Left ventricle myocardium inferior (tissue), 1 donor: ENCODE results near the gene CHCHD6. TPM values are rescaled to one million over a fixed set of nuclear protein-coding genes. Genes with fewer than 3 reads are reported as not detected.

Source experiments
- DNase-seq: peaks from one replicate; pipeline ENCODE4 v3.0.0-alpha.2; 2020
- H3K27ac ChIP-seq: fragments of 200-600 bp; replicated peaks from 2 replicates; pipeline ENCODE4 v1.8.0; 2021
- H3K27me3 ChIP-seq: fragments of 200-600 bp; 2 replicates; pipeline ENCODE4 v1.8.0; 2021; ENCODE audit warnings: low read depth
- H3K36me3 ChIP-seq: fragments of 200-600 bp; 2 replicates; pipeline ENCODE4 v1.8.0; 2021
- H3K4me1 ChIP-seq: fragments of 200-600 bp; 2 replicates; pipeline ENCODE4 v1.8.0; 2021
- H3K4me3 ChIP-seq: fragments of 200-600 bp; 2 replicates; pipeline ENCODE4 v1.8.0; 2021; ENCODE audit warnings: mild to moderate bottlenecking, moderate library complexity
- H3K9me3 ChIP-seq: fragments of 200-600 bp; replicated peaks from 2 replicates; pipeline ENCODE4 v1.8.0; 2021
- intact Hi-C: fragments of 100-400 bp; cut with micrococcal nuclease; formaldehyde crosslinking; loops from one replicate; pipeline ENCODE4 v1.11.0; 2022
- total RNA-seq: library from RNA; stranded (reverse); fragmentation: NEBNext Ultra II Directional; extraction: Animal tissue kit (Norgen Biotek cat#: 25700); gene quantifications from one replicate; pipeline ENCODE4 v1.2.1, GENCODE V29; 2021
- TF ChIP-seq, protein P1 (sequence below): fragments of 200-600 bp; IDR thresholded peaks from 2 replicates; pipeline ENCODE4 v1.8.0; 2021; ENCODE audit warnings: antibody characterized with exemption, mild to moderate bottlenecking, borderline replicate concordance
- donor health status: DM: no; HTN: yes; CAD: no; lungs with severe emphysema.

Gene CHCHD6
- total RNA-seq, 1 donor from 2014 or later: 10.1 TPM

GRCh38 chr3:126995926-126996512 lies 292.0 kb downstream of the CHCHD6 start:
- H3K9me3 ChIP-seq: no peaks in the 10 kb centered on the region
- no peaks in the 10 kb centered on the region for H3K27me3 ChIP-seq
- no peak for DNase-seq
- H3K27ac ChIP-seq: peak overlapping the region; percentile 80
- intact Hi-C loops: no loop called here
- TF ChIP-seq, protein P1, sequence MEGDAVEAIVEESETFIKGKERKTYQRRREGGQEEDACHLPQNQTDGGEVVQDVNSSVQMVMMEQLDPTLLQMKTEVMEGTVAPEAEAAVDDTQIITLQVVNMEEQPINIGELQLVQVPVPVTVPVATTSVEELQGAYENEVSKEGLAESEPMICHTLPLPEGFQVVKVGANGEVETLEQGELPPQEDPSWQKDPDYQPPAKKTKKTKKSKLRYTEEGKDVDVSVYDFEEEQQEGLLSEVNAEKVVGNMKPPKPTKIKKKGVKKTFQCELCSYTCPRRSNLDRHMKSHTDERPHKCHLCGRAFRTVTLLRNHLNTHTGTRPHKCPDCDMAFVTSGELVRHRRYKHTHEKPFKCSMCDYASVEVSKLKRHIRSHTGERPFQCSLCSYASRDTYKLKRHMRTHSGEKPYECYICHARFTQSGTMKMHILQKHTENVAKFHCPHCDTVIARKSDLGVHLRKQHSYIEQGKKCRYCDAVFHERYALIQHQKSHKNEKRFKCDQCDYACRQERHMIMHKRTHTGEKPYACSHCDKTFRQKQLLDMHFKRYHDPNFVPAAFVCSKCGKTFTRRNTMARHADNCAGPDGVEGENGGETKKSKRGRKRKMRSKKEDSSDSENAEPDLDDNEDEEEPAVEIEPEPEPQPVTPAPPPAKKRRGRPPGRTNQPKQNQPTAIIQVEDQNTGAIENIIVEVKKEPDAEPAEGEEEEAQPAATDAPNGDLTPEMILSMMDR: no peak
- no peaks in the 10 kb centered on the region for H3K36me3 ChIP-seq
- H3K4me3 ChIP-seq: no peak overlapping the region
- H3K4me1 ChIP-seq: peaks cover 91% of the 10 kb centered on the region

DNA sequence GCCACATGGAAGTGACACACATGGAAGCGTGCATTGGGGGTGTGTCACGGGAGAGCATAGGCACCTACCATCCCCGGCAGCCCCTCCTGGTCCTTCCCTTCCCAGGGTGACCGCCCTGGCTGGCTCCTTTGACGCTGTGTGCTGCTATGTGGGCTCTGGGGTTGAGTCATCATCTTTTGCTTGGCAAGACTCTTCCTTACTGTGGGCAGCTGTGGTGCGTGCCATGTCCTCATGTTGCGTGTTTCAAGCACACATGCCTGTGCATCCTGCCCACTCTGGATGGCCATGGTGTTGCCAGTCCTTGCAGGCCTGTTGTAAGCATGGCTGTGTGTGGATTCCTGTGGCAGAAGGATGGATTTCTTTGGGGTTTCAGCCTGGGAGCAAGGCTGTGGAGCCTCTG lies 292.9 kb downstream of the CHCHD6 start:
- Histone ChIP-seq H3K27ac (no peak overlapping the region), H3K27me3 (no peaks in the 10 kb centered on the region), H3K4me3 (no peak overlapping the region), H3K9me3 (no peaks in the 10 kb centered on the region), H3K4me1 (peaks cover 91% of the 10 kb centered on the region), H3K36me3 (no peaks in the 10 kb centered on the region)
- TF ChIP-seq, protein P1: no peak
- intact Hi-C loops: no loop called here
- no peak for DNase-seq

DNA sequence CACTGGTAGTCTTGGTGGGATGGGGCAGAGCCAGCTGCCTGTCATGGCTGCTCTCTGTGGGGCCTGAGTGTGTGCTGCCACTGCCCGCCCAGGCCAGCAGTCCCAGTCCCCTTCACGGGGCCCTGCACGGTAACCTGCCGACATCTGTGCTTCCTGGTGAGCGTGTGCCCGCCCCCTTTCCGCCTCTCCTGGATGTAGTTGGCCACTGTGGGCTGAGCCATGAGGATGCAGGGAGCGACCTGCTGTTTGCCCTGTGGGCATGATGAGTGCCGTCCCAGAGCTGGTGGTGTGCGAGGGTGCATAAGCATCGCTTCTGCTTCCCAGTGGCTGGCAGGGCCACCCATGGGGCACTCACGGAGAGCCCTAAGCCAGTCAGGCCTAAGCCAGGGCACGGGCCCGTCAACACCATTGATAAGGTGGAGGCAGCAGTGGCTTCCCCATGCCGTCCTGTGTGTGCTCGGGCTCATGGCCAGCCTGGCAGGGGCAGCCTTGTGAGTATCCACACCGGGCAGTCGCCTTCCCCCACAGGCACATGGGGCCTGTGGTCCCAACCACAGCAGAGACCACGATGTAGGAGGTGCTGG lies 293.5 kb downstream of the CHCHD6 start:
- intact Hi-C loops: no loop called here
- Histone ChIP-seq H3K27ac (no peak overlapping the region), H3K4me3 (no peak overlapping the region), H3K36me3 (no peaks in the 10 kb centered on the region), H3K9me3 (no peaks in the 10 kb centered on the region), H3K27me3 (no peaks in the 10 kb centered on the region), H3K4me1 (peaks cover 91% of the 10 kb centered on the region)
- peak; percentile 64 for DNase-seq
- TF ChIP-seq, protein P1: no peak

DNA sequence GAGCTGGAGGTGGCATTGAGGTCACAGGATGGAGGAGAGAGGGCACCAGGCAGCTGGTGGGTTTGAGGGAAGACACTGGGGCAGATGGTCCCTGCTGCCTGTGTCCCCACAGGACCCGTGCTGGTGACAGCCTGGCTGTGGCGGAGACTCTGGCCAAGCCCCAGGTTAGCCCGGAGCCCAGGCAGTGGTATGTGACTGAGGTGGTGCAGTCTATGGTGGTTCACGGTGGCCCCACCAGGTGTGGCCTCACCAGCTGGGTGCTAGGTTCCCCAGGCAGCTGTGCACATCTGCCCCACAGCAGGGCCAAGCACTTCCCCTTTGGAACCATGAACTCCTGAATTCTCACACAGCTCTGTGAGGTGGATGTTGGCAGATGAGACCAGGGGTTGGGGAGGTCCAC lies 294.3 kb downstream of the CHCHD6 start:
- peaks cover 91% of the 10 kb centered on the region for H3K4me1 ChIP-seq
- H3K27ac ChIP-seq: no peak overlapping the region
- TF ChIP-seq, protein P1: no peak
- H3K27me3 ChIP-seq: no peaks in the 10 kb centered on the region
- no peak for DNase-seq
- no peaks in the 10 kb centered on the region for H3K9me3 ChIP-seq
- no peaks in the 10 kb centered on the region for H3K36me3 ChIP-seq
- no peak overlapping the region for H3K4me3 ChIP-seq
- intact Hi-C loops: no loop called here

DNA sequence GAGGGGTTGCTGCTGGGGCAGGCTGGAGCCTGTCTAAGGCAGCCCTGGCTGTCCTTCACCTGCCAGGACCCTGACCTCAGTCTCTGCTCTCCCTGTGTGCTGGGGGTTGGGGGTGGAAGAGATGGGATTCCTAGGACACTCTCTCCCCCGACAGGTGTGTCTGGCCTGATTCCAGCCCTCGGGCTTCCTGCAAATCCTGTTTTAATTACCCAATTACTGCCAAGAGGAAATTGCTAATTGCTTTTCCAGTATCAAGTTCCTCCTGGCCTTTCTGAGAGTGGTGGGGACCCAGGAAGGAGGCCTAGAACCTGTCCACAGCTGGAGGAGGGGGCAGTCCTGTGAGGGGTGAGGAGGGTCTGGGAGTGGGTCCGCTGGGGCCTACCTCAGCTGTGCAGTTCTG lies 294.7 kb downstream of the CHCHD6 start:
- no peaks in the 10 kb centered on the region for H3K36me3 ChIP-seq
- intact Hi-C loops: no loop called here
- TF ChIP-seq, protein P1: no peak
- H3K4me1 ChIP-seq: peaks cover 89% of the 10 kb centered on the region
- no peaks in the 10 kb centered on the region for H3K9me3 ChIP-seq
- H3K4me3 ChIP-seq: no peak overlapping the region
- no peak for DNase-seq
- H3K27ac ChIP-seq: no peak overlapping the region
- no peaks in the 10 kb centered on the region for H3K27me3 ChIP-seq
